Thyroid gland (tissue), 4 donors: ENCODE measurements around the gene PTPRG. TPM values are rescaled to one million over a fixed set of nuclear protein-coding genes. Genes with fewer than 3 reads are reported as not detected.

Source experiments
- DNase-seq, 2 donors: peaks; one replicate each; pipeline ENCODE4 v3.0.0-alpha.2; 2019
- H3K27ac ChIP-seq, 3 donors: fragments of 200-600 bp; sonication (generic); 1 replicate in 2 of 3; 2 replicates in 1 of 3; pipeline ENCODE4 v1.5.1; 2016 to 2019; ENCODE audit warnings: mild to moderate bottlenecking in 1 of 3, moderate library complexity in 1 of 3
- H3K27me3 ChIP-seq: fragments of 200-600 bp; sonication (generic); one replicate; pipeline ENCODE4 v1.5.1; 2019
- H3K36me3 ChIP-seq, 2 donors: fragments of 200-600 bp; sonication (generic); one replicate each; pipeline ENCODE4 v1.5.1; 2016 to 2019
- H3K4me1 ChIP-seq, 2 donors: fragments of 200-600 bp; sonication (generic); one replicate each; pipeline ENCODE4 v1.5.1; 2017 to 2019
- H3K4me3 ChIP-seq, 3 donors: fragments of 200-600 bp; sonication (generic); replicated peaks in 1 of 3; 1 replicate in 2 of 3; 2 replicates in 1 of 3; pipeline ENCODE4 v1.5.1; 2016; ENCODE audit warnings: mild to moderate bottlenecking in 1 of 3
- H3K9me3 ChIP-seq: fragments of 200-600 bp; sonication (generic); one replicate; pipeline ENCODE4 v1.5.1; 2017
- CTCF ChIP-seq, 6 experiments: fragments of 200-600 bp in 3 of 6; fragments of 450-650 bp in 3 of 6; sonication (generic) in 3 of 6; IDR thresholded peaks; one replicate each; pipeline ENCODE4 v1.5.1; 2016 to 2019; ENCODE audit warnings: antibody characterized with exemption in 6 of 6, mild to moderate bottlenecking in 2 of 6, inconsistent platforms in 1 of 6, moderate library complexity in 1 of 6
- POLR2A ChIP-seq, 2 donors: fragments of 450-650 bp; IDR thresholded peaks; one replicate each; pipeline ENCODE4 v1.6.1; 2017; ENCODE audit warnings: antibody characterized with exemption in 2 of 2, mild to moderate bottlenecking in 2 of 2, moderate library complexity in 1 of 2
- WGBS, 2 donors: methylation state at CpG; one replicate each; pipeline ENCODE4 v1.1.5; 2017; 5-methylcytosine and 5-hydroxymethylcytosine counted together
- intact Hi-C: fragments of 100-400 bp; cut with DNase I; formaldehyde crosslinking; loops from one replicate; pipeline ENCODE4 v1.15.1; 2023
- total RNA-seq, 4 donors: library from RNA; depleted of rRNA; stranded (reverse); fragments of >200 nt; gene quantifications; one replicate each; pipeline ENCODE4 v1.2.3, GENCODE V29; 2016

Gene PTPRG
- total RNA-seq, 4 donors from 2014 or later = 81.6 to 207 (median 132) TPM

GRCh38 chr3:61979638-61980037 is 418.3 kb downstream of the PTPRG start:
- intact Hi-C loops = no loop called here
- DNase-seq = no peak
- H3K27me3 ChIP-seq = no peaks in the 10 kb centered on the region
- no peaks in the 10 kb centered on the region for H3K36me3 ChIP-seq
- no peaks in the 10 kb centered on the region for H3K9me3 ChIP-seq
- H3K4me1 ChIP-seq = peaks cover 0 to under 1% of the 10 kb centered on the region in 2 donors
- no peak for TF ChIP-seq POLR2A (IDR thresholded peaks at IDR 0.05)
- TF ChIP-seq CTCF (IDR thresholded peaks at IDR 0.05) = no peak
- H3K27ac ChIP-seq = no peak overlapping the region
- WGBS, 2 donors = 41 to 51% methylated on average over 2 of the region's 2 CpGs
- no peak overlapping the region for H3K4me3 ChIP-seq

- no peak overlapping the region for H3K27ac ChIP-seq
- no peaks in the 10 kb centered on the region for H3K9me3 ChIP-seq
- intact Hi-C loops = no loop called here
- DNase-seq = no peak
- no peak overlapping the region for H3K4me3 ChIP-seq
- H3K4me1 ChIP-seq = peaks cover 0 to 4% of the 10 kb centered on the region in 2 donors
- no peaks in the 10 kb centered on the region for H3K36me3 ChIP-seq
- 67 to 77% methylated on average over 4 of the region's 4 CpGs for WGBS, 2 donors
- TF ChIP-seq CTCF (IDR thresholded peaks at IDR 0.05) (no peak), POLR2A (IDR thresholded peaks at IDR 0.05) (no peak)
- H3K27me3 ChIP-seq = no peaks in the 10 kb centered on the region
Observed at GRCh38 chr3:61980041-61980440, 418.7 kb downstream of the PTPRG start.

- no peak for DNase-seq
- Histone ChIP-seq H3K27me3 (no peaks in the 10 kb centered on the region), H3K4me3 (no peak overlapping the region), H3K4me1 (peaks cover 0 to 4% of the 10 kb centered on the region in 2 donors), H3K9me3 (no peaks in the 10 kb centered on the region), H3K36me3 (no peaks in the 10 kb centered on the region), H3K27ac (no peak overlapping the region)
- 85 to 91% methylated on average over 7 of the region's 7 CpGs for WGBS, 2 donors
- intact Hi-C loops = no loop called here
- TF ChIP-seq POLR2A (IDR thresholded peaks at IDR 0.05) (no peak), CTCF (IDR thresholded peaks at IDR 0.05) (no peak)
Observed at GRCh38 chr3:61981060-61981459, 419.7 kb downstream of the PTPRG start.

GRCh38 chr3:61983479-61983878 is 422.1 kb downstream of the PTPRG start:
- Histone ChIP-seq H3K36me3 (no peaks in the 10 kb centered on the region), H3K27me3 (no peaks in the 10 kb centered on the region), H3K27ac (no peak overlapping the region), H3K4me1 (peaks cover 0 to 4% of the 10 kb centered on the region in 2 donors), H3K9me3 (no peaks in the 10 kb centered on the region), H3K4me3 (no peak overlapping the region)
- DNase-seq = no peak
- intact Hi-C loops = no loop called here
- TF ChIP-seq CTCF (IDR thresholded peaks at IDR 0.05) = no peak
- TF ChIP-seq POLR2A (IDR thresholded peaks at IDR 0.05) = no peak

GRCh38 chr3:61985020-61985419 is 423.6 kb downstream of the PTPRG start:
- peaks cover 3 to 4% of the 10 kb centered on the region in 2 donors for H3K4me1 ChIP-seq
- H3K27me3 ChIP-seq = no peaks in the 10 kb centered on the region
- intact Hi-C loops = no loop called here
- no peaks in the 10 kb centered on the region for H3K9me3 ChIP-seq
- 73 to 77% methylated on average over 3 of the region's 3 CpGs for WGBS, 2 donors
- no peaks in the 10 kb centered on the region for H3K36me3 ChIP-seq
- no peak for DNase-seq
- H3K4me3 ChIP-seq = no peak overlapping the region
- TF ChIP-seq POLR2A (IDR thresholded peaks at IDR 0.05) (no peak), CTCF (IDR thresholded peaks at IDR 0.05) (no peak)
- no peak overlapping the region for H3K27ac ChIP-seq
